Smooth muscle cell (in vitro differentiated cells): ENCODE results near the gene IL36G. TPM values are rescaled to one million over a fixed set of nuclear protein-coding genes. Genes with fewer than 3 reads are reported as not detected.

Experiments
- DNase-seq: peaks from one replicate; lab custom pipeline; 2025; ENCODE audit not compliant: unreplicated experiment; lab: John Stamatoyannopoulos, UW
- H2AFZ ChIP-seq: fragments of 200-600 bp; sonication (generic); 2 replicates; pipeline ENCODE4 v1.6.0; 2016; ENCODE audit warnings: antibody characterized with exemption, low read depth, mild to moderate bottlenecking
- H3F3A ChIP-seq: fragments of 200-600 bp; sonication (generic); 2 replicates; pipeline ENCODE4 v1.6.0; 2017; ENCODE audit warnings: antibody characterized with exemption, low read depth
- H3K27ac ChIP-seq: fragments of 200-600 bp; sonication (generic); 2 replicates; pipeline ENCODE4 v1.5.1; 2016; ENCODE audit warnings: low read depth, mild to moderate bottlenecking
- H3K27me3 ChIP-seq: fragments of 200-600 bp; sonication (generic); 2 replicates; pipeline ENCODE4 v1.6.1; 2016; ENCODE audit warnings: low read depth, mild to moderate bottlenecking
- H3K36me3 ChIP-seq: fragments of 200-600 bp; sonication (generic); 2 replicates; pipeline ENCODE4 v1.5.1; 2016; ENCODE audit warnings: low read depth
- H3K4me1 ChIP-seq: fragments of 200-600 bp; sonication (generic); 2 replicates; pipeline ENCODE4 v1.5.1; 2016; ENCODE audit warnings: low read depth
- H3K4me2 ChIP-seq: fragments of 200-600 bp; sonication (generic); 2 replicates; pipeline ENCODE4 v1.6.0; 2016; ENCODE audit warnings: mild to moderate bottlenecking
- H3K4me3 ChIP-seq: fragments of 200-600 bp; sonication (generic); 2 replicates; pipeline ENCODE4 v1.5.1; 2016; ENCODE audit warnings: mild to moderate bottlenecking
- H3K79me2 ChIP-seq: fragments of 200-600 bp; sonication (generic); 2 replicates; pipeline ENCODE4 v1.6.0; 2016; ENCODE audit warnings: low read depth, mild to moderate bottlenecking
- H3K9ac ChIP-seq: fragments of 200-600 bp; sonication (generic); 2 replicates; pipeline ENCODE4 v1.6.0; 2016; ENCODE audit warnings: low read depth
- H3K9me3 ChIP-seq: fragments of 200-600 bp; sonication (generic); replicated peaks from 2 replicates; pipeline ENCODE4 v1.5.1; 2016; ENCODE audit warnings: low read depth
- H4K20me1 ChIP-seq: fragments of 200-600 bp; sonication (generic); 2 replicates; pipeline ENCODE4 v1.6.0; 2016; ENCODE audit warnings: low read depth
- CTCF ChIP-seq: fragments of 200-600 bp; sonication (generic); IDR thresholded peaks from 2 replicates; pipeline ENCODE4 v1.5.1; 2017; ENCODE audit warnings: borderline replicate concordance, mild to moderate bottlenecking, antibody characterized with exemption; ENCODE audit not compliant: insufficient read depth, poor library complexity, severe bottlenecking
- WGBS: methylation state at CpG from one replicate; pipeline ENCODE4 v1.1.7; 2016; ENCODE audit warnings: low lambda C conversion rate; 5-methylcytosine and 5-hydroxymethylcytosine counted together
- polyA plus RNA-seq: library from polyadenylated mRNA; unstranded; fragments of >200 nt; fragmentation: Nextera tagmentation; extraction: Ambion mirVana; gene quantifications from 2 replicates; pipeline ENCODE4 v1.2.1, GENCODE V29; 2016
- total RNA-seq: library from RNA; depleted of rRNA; stranded (reverse); fragments of >200 nt; gene quantifications from 2 replicates; pipeline ENCODE4 v1.2.3, GENCODE V29; 2014

The IL36G gene
- total and polyA plus RNA-seq, 2 experiments from 2014 or later, result 0.22 to 1.1 TPM

DNA sequence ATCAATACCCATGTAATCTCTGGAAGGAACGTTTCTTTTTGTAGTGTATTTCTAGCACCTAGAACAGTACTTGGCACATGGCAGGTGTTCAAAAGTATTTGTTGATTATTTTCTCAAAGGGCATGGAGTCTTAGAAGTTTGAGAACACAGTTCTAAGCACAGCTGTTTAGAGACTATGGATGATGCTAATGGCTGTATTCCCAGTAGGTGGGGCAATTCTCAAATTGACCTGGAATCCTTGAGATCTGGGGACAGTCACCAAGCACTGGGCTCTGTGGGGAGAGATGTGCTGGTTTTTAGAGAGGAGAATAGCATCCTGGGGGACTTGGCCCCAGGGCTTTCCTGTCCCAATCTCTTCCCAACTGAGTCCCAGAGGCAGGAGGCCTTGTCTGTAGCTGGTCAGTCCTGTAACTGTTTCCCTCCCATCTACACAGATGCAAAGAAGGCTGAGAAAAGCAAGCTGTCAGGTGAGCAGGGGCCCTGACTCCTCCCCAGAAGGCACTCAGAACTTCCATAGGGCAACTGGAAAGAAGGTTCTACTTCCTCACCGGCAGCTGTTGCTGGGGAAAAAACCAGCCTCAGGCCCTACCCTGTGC lies 17.5 kb upstream of the IL36G start:
- no peaks in the 10 kb centered on the region for H3K79me2 ChIP-seq
- H3K36me3 ChIP-seq, result no peaks in the 10 kb centered on the region
- DNase-seq, result no peak
- H3F3A ChIP-seq, result no peaks in the 10 kb centered on the region
- no peak overlapping the region for H3K4me3 ChIP-seq
- H3K27me3 ChIP-seq, result peaks cover 17% of the 10 kb centered on the region
- H2AFZ ChIP-seq, result no peak overlapping the region
- 50% methylated on average over 2 of the region's 2 CpGs for WGBS
- TF ChIP-seq CTCF, result no peak
- H3K9me3 ChIP-seq, result no peaks in the 10 kb centered on the region
- no peak overlapping the region for H3K27ac ChIP-seq
- H3K4me2 ChIP-seq, result no peak overlapping the region
- H4K20me1 ChIP-seq, result no peaks in the 10 kb centered on the region
- H3K4me1 ChIP-seq, result no peaks in the 10 kb centered on the region
- H3K9ac ChIP-seq, result no peak overlapping the region

- H3K9ac ChIP-seq, result no peak overlapping the region
- H3F3A ChIP-seq, result no peaks in the 10 kb centered on the region
- WGBS, result 86% methylated on average over 3 of the region's 3 CpGs
- no peak overlapping the region for H3K4me2 ChIP-seq
- DNase-seq, result no peak
- H3K27ac ChIP-seq, result no peak overlapping the region
- peaks cover 37% of the 10 kb centered on the region for H3K27me3 ChIP-seq
- no peak for TF ChIP-seq CTCF
- H3K9me3 ChIP-seq, result no peaks in the 10 kb centered on the region
- no peak overlapping the region for H3K4me3 ChIP-seq
- no peaks in the 10 kb centered on the region for H4K20me1 ChIP-seq
- H2AFZ ChIP-seq, result no peak overlapping the region
- no peaks in the 10 kb centered on the region for H3K36me3 ChIP-seq
- no peaks in the 10 kb centered on the region for H3K4me1 ChIP-seq
- no peaks in the 10 kb centered on the region for H3K79me2 ChIP-seq
Measured at GRCh38 chr2:112962308-112963175, 15.3 kb upstream of the IL36G start.

DNA sequence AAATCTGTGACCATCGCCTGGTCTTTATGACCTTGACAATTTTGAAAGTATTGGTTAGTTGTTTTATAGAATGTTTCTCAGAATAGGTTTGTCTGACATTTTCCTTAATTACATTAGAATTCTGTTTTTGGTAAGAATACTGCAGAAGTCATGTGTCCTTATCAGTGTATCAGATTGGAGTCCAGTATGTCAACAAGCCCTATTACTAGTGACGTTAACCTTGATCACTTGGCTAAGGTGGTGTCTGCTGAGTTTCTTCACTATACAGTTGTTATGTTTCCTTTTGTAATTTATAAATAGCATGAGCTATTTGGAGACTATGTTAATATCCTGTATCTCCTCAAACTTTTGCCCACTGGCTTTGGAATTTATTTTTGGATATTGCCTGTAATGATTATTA lies 10.8 kb upstream of the IL36G start:
- Histone ChIP-seq H3K9ac (no peak overlapping the region), H3K27ac (no peak overlapping the region), H3K9me3 (no peaks in the 10 kb centered on the region), H3K4me2 (no peak overlapping the region), H3K4me1 (no peaks in the 10 kb centered on the region), H3K36me3 (no peaks in the 10 kb centered on the region), H2AFZ (no peak overlapping the region), H3K79me2 (no peaks in the 10 kb centered on the region), H3K27me3 (peaks cover 62% of the 10 kb centered on the region), H3F3A (no peaks in the 10 kb centered on the region), H4K20me1 (no peaks in the 10 kb centered on the region), H3K4me3 (no peak overlapping the region)
- no peak for TF ChIP-seq CTCF
- no peak for DNase-seq
- 87% methylated on average over 2 of the region's 2 CpGs for WGBS
